PFSK-1 (cell line): ENCODE measurements around the gene KSR2.

Experiments used
- FOXP2 ChIP-seq: optimal IDR thresholded peaks from 2 replicates; pipeline ENCODE3; 2011; ENCODE audit warnings: borderline replicate concordance, control low read depth, inconsistent platforms; ENCODE audit not compliant: insufficient read depth; ENCODE audit errors: extremely low read length, extremely low read depth
- POLR2AphosphoS5 ChIP-seq: IDR thresholded peaks from 2 replicates; pipeline ENCODE4 v1.6.1; 2012; ENCODE audit warnings: low read depth, mild to moderate bottlenecking, control low read depth, low read length, moderate library complexity
- SIN3A ChIP-seq: IDR thresholded peaks from 2 replicates; pipeline ENCODE4 v1.6.1; 2012; ENCODE audit warnings: mild to moderate bottlenecking, low read length, moderate library complexity, borderline replicate concordance; ENCODE audit not compliant: insufficient read depth
- TAF1 ChIP-seq: IDR thresholded peaks from 2 replicates; pipeline ENCODE4 v1.6.1; 2012; ENCODE audit warnings: low read length, control low read depth, borderline replicate concordance; ENCODE audit not compliant: insufficient read depth
- TF ChIP-seq, protein P1 (sequence below), 2 experiments: IDR thresholded peaks; 2 replicates each; pipeline versions ENCODE4 v1.6.1 to v1.8.0; 2011 to 2012; ENCODE audit warnings: low read depth in 2 of 2, low read length in 2 of 2, control low read depth in 1 of 2, inconsistent platforms in 1 of 2, mild to moderate bottlenecking in 1 of 2, moderate library complexity in 1 of 2; ENCODE audit not compliant: insufficient read depth in 1 of 2

The KSR2 gene

DNA sequence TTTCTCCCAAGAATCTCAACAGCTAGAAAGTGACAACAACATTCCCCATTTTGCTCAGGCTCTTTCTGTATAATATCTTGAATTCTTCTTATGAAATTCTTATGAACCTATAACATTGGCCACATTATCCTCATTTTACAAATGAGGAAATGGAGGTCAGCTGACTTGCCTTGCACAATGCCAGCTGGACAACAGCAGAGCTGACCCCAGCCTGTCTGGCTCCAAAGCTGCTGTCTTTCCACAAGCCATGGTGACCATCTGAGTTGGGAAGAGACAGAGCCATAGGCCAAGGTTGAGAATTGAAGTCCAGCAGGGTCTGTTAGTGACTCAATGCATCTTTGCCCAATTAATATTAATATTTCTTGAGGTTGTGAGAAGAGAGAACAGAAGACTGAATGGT lies 87.3 kb downstream of the KSR2 start:
- TF ChIP-seq SIN3A (no peak), TAF1 (no peak), FOXP2 (no peak)

DNA sequence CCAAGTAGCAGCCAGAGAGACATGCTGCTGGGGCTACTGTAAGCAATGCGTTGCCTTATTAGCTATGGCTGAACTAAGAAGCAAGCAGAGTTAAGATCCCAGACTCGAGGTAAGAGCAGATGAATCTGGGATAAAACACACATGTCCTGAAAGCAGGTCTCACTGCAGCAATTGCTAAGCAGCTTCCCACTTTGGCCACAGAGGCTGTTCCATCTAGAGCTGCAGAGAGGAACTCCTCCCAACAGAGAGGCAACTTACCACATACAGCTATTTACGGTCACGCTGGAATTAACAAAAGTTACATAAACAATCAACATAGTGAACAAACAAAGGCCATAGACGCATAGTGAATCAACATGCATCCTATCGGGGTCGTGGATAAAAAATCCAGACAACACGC lies 90.2 kb downstream of the KSR2 start:
- TF ChIP-seq, protein P1, sequence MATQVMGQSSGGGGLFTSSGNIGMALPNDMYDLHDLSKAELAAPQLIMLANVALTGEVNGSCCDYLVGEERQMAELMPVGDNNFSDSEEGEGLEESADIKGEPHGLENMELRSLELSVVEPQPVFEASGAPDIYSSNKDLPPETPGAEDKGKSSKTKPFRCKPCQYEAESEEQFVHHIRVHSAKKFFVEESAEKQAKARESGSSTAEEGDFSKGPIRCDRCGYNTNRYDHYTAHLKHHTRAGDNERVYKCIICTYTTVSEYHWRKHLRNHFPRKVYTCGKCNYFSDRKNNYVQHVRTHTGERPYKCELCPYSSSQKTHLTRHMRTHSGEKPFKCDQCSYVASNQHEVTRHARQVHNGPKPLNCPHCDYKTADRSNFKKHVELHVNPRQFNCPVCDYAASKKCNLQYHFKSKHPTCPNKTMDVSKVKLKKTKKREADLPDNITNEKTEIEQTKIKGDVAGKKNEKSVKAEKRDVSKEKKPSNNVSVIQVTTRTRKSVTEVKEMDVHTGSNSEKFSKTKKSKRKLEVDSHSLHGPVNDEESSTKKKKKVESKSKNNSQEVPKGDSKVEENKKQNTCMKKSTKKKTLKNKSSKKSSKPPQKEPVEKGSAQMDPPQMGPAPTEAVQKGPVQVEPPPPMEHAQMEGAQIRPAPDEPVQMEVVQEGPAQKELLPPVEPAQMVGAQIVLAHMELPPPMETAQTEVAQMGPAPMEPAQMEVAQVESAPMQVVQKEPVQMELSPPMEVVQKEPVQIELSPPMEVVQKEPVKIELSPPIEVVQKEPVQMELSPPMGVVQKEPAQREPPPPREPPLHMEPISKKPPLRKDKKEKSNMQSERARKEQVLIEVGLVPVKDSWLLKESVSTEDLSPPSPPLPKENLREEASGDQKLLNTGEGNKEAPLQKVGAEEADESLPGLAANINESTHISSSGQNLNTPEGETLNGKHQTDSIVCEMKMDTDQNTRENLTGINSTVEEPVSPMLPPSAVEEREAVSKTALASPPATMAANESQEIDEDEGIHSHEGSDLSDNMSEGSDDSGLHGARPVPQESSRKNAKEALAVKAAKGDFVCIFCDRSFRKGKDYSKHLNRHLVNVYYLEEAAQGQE (IDR thresholded peaks at IDR 0.05; ENCODE audit: insufficient read depth in 1 of 2, low read depth in 2 of 2, low read length in 2 of 2), result no peak
- no peak for TF ChIP-seq SIN3A
- TF ChIP-seq POLR2AphosphoS5, result no peak
- no peak for TF ChIP-seq FOXP2
- no peak for TF ChIP-seq TAF1

DNA sequence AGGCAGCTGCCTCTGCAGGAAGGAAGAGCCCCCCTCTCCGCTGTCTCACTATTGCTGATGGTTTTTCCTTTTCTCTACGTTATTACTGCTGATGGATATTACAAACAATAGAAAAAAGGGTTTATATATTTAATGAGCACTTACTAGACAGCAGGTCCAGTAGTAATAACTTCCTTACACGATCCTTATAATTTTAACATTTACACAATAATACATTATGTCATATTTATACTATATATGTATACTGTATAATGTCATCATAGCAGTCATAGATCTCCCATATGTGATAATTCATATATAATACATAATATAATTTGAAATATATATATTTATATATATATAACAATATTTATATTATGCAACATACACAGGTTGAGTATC lies 92.4 kb downstream of the KSR2 start:
- TF ChIP-seq FOXP2, result no peak
- TF ChIP-seq, protein P1 (IDR thresholded peaks at IDR 0.05; ENCODE audit: insufficient read depth in 1 of 2, low read depth in 2 of 2, low read length in 2 of 2), result no peak
- no peak for TF ChIP-seq SIN3A
- no peak for TF ChIP-seq TAF1
- TF ChIP-seq POLR2AphosphoS5, result no peak

DNA sequence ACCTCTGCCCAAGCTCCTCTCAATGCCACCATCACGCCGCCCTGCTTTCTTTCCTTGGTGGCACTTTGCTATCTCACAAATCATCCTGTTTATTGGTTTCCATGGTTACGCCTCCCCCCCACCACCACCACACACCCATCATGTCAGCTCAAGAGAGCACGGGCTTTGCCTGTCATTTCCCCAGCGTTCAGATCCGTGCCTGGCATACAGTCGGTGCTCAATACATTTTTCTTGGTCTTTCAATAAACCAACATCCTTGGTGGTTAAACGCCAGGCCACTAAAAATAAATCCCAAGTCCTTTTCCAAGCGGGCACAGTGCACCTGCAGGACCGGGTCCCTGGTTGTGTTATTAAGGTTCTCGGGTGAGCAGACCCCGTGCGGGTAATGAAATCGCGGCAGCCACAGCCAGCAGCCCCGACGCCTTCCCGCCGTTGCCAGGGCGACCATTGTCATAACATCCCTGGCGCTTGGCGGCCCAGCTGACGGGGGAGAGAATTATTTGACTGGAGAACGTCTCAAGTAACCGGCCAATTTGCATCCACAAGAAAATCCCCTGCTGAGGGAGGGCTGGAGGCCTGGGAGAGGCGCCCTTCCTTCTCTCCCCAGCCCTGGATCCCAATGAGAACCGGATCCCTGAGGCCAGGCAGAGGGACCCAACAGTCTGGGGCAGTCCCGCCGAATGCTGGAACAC lies 92.9 kb downstream of the KSR2 start:
- TF ChIP-seq FOXP2 (no peak), POLR2AphosphoS5 (no peak), TAF1 (no peak), SIN3A (no peak)
- TF ChIP-seq, protein P1 (IDR thresholded peaks at IDR 0.05; ENCODE audit: insufficient read depth in 1 of 2, low read depth in 2 of 2, low read length in 2 of 2), result no peak

DNA sequence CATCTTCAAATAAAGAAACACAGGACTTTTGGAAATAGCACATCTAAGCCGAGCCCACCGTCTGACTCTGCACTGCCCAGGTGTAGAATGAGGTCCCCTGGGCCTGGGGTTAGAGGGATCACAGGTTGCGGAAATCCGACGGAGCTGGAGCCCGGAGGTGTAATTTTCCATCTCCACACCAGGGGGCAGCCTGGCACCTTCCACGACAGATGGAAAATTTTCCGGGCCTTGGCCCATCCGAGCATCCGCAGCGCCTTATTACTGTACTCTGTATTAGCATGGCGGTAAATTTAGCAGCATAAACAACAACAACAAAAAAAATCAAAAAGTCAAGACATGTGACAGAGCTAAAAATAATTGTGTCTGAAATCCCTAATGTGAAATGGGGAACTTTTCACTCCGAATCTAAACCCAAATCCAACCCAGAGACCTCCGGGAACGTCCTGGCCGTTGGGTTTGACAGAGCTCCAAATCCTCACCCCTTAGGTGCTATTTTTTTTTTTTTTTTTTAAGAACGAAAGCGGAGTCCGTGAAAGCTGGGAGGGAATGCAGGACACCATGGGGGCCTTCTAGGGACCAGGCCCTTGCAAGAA lies 93.9 kb downstream of the KSR2 start:
- TF ChIP-seq SIN3A, result no peak
- TF ChIP-seq, protein P1 (IDR thresholded peaks at IDR 0.05; ENCODE audit: insufficient read depth in 1 of 2, low read depth in 2 of 2, low read length in 2 of 2), result no peak
- no peak for TF ChIP-seq TAF1
- no peak for TF ChIP-seq FOXP2
- TF ChIP-seq POLR2AphosphoS5, result no peak
